HL-60 (cell line): ENCODE results near the gene NAT8L.

Experiments
- DNase-seq, 2 experiments: peaks; one replicate each; pipeline ENCODE4 v3.0.0-alpha.2; 2010 to 2020; ENCODE audit warnings: low read depth in 1 of 2, low spot score in 1 of 2
- H3K27ac ChIP-seq: fragments of 250-450 bp; sonication (Bioruptor Pico); replicated peaks from 2 replicates; pipeline ENCODE4 v1.5.1; 2020; ENCODE audit warnings: mild to moderate bottlenecking, moderate library complexity
- H3K27me3 ChIP-seq: fragments of 250-450 bp; sonication (Bioruptor Pico); 2 replicates; pipeline ENCODE4 v1.5.1; 2021; ENCODE audit warnings: mild to moderate bottlenecking, moderate library complexity; ENCODE audit not compliant: insufficient read depth, poor library complexity, severe bottlenecking
- H3K4me3 ChIP-seq: replicated peaks from 2 replicates; pipeline ENCODE4 v1.5.1; 2011; ENCODE audit warnings: mild to moderate bottlenecking, control low read depth, low read length; ENCODE audit not compliant: insufficient read depth
- CTCF ChIP-seq: IDR thresholded peaks from one replicate; pipeline ENCODE4 v1.5.1; 2011; ENCODE audit warnings: low read length, control low read depth, inconsistent platforms; ENCODE audit not compliant: insufficient read depth
- GABPA ChIP-seq: IDR thresholded peaks from 2 replicates; pipeline ENCODE4 v1.6.1; 2012; ENCODE audit warnings: low read depth
- POLR2AphosphoS5 ChIP-seq: IDR thresholded peaks from 2 replicates; pipeline ENCODE4 v1.6.1; 2012; ENCODE audit warnings: low read depth
- REST ChIP-seq: IDR thresholded peaks from 2 replicates; pipeline ENCODE4 v1.6.1; 2012; ENCODE audit warnings: low read depth; ENCODE audit not compliant: insufficient replicate concordance
- SPI1 ChIP-seq: IDR thresholded peaks from 2 replicates; pipeline ENCODE4 v1.6.1; 2012; ENCODE audit warnings: low read depth, mild to moderate bottlenecking, borderline replicate concordance

Gene NAT8L

DNA sequence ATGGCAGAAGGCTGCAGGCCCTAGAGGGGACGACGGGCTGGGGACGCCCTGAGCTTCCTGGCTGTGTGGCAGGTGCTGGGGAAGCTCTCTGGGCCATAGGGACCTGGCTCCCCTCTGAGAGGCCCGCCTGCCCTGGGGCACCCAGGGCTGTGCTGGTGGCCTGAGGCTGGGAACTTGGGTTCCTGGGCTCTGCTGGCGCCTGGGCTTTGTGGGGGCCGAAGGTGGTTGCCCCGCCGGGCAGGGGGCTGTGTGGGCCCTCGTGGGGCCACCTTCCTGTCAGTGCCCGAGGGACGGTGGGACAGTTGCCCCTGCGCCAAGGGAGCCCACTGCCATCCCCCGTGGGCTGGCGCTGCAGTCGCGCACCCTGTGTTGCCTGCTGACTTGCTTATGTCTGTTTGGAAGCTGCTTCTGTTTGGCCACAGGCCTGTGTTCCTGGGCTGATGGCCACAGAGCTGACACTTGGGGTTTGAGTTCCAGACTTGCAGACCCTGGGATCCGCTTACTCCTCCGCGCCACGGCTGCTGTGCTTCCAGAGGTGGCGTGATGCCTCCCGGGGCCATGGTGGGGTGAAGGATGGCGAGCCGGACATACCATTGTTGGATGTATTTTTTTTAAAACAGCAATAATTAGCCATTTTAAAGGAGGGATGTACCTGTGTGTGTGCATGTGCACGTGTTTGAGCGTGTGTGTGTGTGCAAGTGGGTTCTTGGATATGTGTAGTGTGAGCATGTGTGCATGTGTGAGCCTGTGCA is 8.5 kb downstream of the NAT8L start:
- Histone ChIP-seq H3K27ac (no peak overlapping the region), H3K27me3 (no peaks in the 10 kb centered on the region), H3K4me3 (no peak overlapping the region)
- DNase-seq = no peak
- TF ChIP-seq GABPA (no peak), REST (no peak), POLR2AphosphoS5 (no peak), SPI1 (no peak), CTCF (no peak)

DNA sequence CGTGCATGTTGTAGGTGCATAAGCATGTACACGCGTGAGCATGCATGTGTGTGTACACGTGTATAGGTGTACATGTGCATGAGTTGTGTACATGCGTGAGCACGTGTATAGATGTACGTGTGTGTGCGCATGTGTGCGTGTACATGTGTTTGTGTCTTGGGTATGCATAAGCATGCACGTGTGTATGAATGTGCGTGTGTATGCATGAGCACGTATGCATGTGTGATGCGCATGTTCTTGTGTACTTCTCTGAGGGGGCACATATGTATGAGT is 9.0 kb downstream of the NAT8L start:
- H3K27me3 ChIP-seq = no peaks in the 10 kb centered on the region
- no peak overlapping the region for H3K27ac ChIP-seq
- no peak for DNase-seq
- H3K4me3 ChIP-seq = no peak overlapping the region
- TF ChIP-seq CTCF (no peak), SPI1 (no peak), POLR2AphosphoS5 (no peak), GABPA (no peak), REST (no peak)

GRCh38 chr4:2068566-2068965 is 9.4 kb downstream of the NAT8L start:
- no peaks in the 10 kb centered on the region for H3K27me3 ChIP-seq
- H3K4me3 ChIP-seq = no peak overlapping the region
- no peak for TF ChIP-seq SPI1
- no peak overlapping the region for H3K27ac ChIP-seq
- no peak for DNase-seq

GRCh38 chr4:2069161-2069971 is 10.2 kb downstream of the NAT8L start:
- H3K27me3 ChIP-seq = no peaks in the 10 kb centered on the region

More at GRCh38 chr4:2069161-2069971, 10.2 kb downstream of the NAT8L start:
- no peak for DNase-seq
- H3K27ac ChIP-seq = no peak overlapping the region
- TF ChIP-seq CTCF = no peak
- TF ChIP-seq SPI1 = no peak
- no peak for TF ChIP-seq REST
- TF ChIP-seq POLR2AphosphoS5 = no peak
- TF ChIP-seq GABPA = no peak
- H3K4me3 ChIP-seq = no peak overlapping the region
